Astrocyte of the cerebellum (primary cell): ENCODE results near the gene NCF4.

Experiments used
- DNase-seq: peaks from one replicate; pipeline ENCODE4 v3.0.0-alpha.2; 2011; ENCODE audit warnings: low read depth
- H3K4me3 ChIP-seq: 2 replicates; pipeline ENCODE4 v1.5.1; 2011; ENCODE audit warnings: mild to moderate bottlenecking, low read depth, low read length, moderate library complexity
- in situ Hi-C: cut with HindIII; loops from 2 replicates; pipeline ENCODE4 v1.10.0; 2017; ENCODE audit warnings: low sequenced_read_pairs
- TF ChIP-seq, protein P1 (sequence below): IDR thresholded peaks from 2 replicates; pipeline ENCODE4 v1.5.1; 2012; ENCODE audit warnings: low read length, low read depth, moderate library complexity, mild to moderate bottlenecking; ENCODE audit errors: missing control alignments

The NCF4 gene

GRCh38 chr22:36855478-36855877 lies 5.3 kb upstream of the NCF4 start:
- in situ Hi-C loops: no loop called here
- no peak for DNase-seq
- TF ChIP-seq, protein P1, sequence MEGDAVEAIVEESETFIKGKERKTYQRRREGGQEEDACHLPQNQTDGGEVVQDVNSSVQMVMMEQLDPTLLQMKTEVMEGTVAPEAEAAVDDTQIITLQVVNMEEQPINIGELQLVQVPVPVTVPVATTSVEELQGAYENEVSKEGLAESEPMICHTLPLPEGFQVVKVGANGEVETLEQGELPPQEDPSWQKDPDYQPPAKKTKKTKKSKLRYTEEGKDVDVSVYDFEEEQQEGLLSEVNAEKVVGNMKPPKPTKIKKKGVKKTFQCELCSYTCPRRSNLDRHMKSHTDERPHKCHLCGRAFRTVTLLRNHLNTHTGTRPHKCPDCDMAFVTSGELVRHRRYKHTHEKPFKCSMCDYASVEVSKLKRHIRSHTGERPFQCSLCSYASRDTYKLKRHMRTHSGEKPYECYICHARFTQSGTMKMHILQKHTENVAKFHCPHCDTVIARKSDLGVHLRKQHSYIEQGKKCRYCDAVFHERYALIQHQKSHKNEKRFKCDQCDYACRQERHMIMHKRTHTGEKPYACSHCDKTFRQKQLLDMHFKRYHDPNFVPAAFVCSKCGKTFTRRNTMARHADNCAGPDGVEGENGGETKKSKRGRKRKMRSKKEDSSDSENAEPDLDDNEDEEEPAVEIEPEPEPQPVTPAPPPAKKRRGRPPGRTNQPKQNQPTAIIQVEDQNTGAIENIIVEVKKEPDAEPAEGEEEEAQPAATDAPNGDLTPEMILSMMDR: no peak
- no peak overlapping the region for H3K4me3 ChIP-seq

DNA sequence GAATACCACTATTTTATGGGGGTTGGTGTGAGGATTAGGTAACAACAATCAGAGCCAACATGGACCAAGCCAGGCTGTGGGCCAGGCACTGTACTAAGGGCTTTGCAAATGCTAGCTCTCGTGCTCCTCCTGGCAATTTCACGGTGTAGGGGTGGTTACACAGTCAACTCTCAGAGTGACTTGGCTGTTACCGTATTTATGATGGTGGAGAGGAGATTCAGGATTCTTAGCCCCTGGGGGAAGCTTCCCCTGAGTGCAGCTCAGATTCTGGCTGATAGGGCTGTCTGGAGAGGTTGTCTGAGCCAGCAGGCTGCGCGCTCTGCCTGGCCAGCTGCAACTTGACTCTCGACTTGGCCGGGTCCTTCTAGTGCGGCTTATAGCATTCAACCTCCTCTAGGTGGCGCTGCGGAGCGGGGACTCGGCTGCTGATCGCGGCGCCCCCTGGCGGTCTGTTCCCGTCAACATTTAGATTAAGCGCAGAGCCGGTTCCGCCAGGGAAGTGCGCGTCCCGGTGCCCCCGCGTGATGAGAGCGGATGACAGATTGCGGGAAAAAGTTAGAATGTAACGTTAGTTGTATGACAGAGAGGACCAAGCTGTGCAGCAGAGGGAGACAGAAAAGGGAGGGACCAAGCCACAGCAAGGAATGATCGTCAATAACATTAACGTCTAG lies 4.5 kb upstream of the NCF4 start:
- in situ Hi-C loops: no loop called here
- TF ChIP-seq, protein P1: peak; percentile 100

DNA sequence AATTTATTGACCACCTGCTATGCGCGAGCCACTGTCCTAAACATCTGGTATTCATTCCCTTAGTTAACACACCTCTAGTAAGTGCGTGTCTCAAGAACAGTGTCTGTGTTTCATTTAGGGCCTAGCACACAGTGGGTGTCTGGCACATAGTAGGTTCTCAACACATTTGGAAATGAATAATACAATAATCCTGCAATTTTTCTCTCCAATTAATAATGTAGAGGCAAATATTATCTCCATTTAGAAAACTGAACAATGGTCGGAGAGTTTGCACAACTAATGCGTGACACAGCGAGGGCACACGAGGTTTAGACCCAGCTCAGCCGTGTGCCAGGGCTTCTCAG lies 4.0 kb upstream of the NCF4 start:
- in situ Hi-C loops: no loop called here
- H3K4me3 ChIP-seq: no peak overlapping the region
- TF ChIP-seq, protein P1: no peak
- DNase-seq: no peak

More for the DNA sequence above, 4.5 kb upstream of the NCF4 start:
- DNase-seq: peak; percentile 68
- no peak overlapping the region for H3K4me3 ChIP-seq

GRCh38 chr22:36858156-36858555 lies 2.6 kb upstream of the NCF4 start:
- TF ChIP-seq, protein P1: no peak
- DNase-seq: no peak
- H3K4me3 ChIP-seq: no peak overlapping the region
- in situ Hi-C loops: no loop called here

DNA sequence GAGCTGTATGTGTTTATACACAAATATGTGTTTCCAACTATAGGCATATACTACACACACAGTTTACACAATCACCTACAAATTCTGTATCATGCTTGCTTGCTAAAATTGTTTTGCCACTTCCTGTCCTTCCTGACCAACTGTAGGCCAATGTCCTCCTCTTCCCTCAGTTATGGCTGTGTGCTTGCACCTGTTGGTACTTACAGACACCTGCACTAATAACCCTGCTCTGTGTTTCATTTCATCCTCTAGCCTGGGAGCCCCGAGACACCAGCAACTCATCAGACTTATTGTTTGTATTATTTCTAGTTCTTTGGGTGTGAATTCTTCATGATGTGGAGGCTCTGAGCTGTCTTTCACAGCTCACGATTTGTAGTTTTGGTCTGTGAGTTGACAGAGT lies 1.8 kb upstream of the NCF4 start:
- DNase-seq: no peak
- H3K4me3 ChIP-seq: no peak overlapping the region
- TF ChIP-seq, protein P1: no peak
- in situ Hi-C loops: no loop called here

GRCh38 chr22:36860017-36860416 lies 789 bp upstream of the NCF4 start:
- no peak for DNase-seq
- in situ Hi-C loops: no loop called here
- H3K4me3 ChIP-seq: no peak overlapping the region
- TF ChIP-seq, protein P1: no peak

GRCh38 chr22:36860438-36860820 lies 377 bp upstream of the NCF4 start:
- DNase-seq: no peak
- TF ChIP-seq, protein P1: no peak
- in situ Hi-C loops: no loop called here
- H3K4me3 ChIP-seq: no peak overlapping the region
